ENCODE measurements around the gene CXCL8. TPM values are rescaled to one million over a fixed set of nuclear protein-coding genes. Genes with fewer than 3 reads are reported as not detected.

The CXCL8 gene
- total RNA-seq, 4 donors from 2014 or later, result 0.62 to 1.9 (median 1.2) TPM; not detected in 1

DNA sequence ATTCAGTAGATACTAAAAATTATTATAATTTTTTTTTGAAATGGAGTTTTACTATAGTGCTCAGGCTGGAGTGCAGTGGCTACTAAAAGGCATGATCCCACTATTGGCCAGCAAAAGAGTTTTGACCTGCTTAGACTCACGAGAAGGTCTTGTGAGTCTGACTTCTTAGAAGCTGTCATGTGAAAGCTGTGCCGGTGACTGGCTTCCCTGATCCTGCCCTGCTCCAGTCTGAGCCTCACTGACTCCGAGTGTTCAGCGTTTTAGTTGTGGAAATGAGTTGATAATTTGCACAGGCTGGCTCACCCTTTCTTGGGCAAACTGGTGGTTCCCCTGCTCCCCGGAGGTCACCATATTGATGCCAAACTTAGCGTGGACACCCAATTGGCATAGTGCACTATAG lies 16.4 kb upstream of the CXCL8 start:
- no peak for ATAC-seq
- 83 to 89% methylated on average over 2 to 5 of the region's 6 CpGs for WGBS, 2 donors (ENCODE audit: low coverage in 1 of 2)
- H3K9me3 ChIP-seq, result no peaks in the 10 kb centered on the region
- no peak overlapping the region for H3K27ac ChIP-seq
- H3K36me3 ChIP-seq, result no peaks in the 10 kb centered on the region
- H3K4me1 ChIP-seq, result no peaks in the 10 kb centered on the region
- TF ChIP-seq, protein P1, sequence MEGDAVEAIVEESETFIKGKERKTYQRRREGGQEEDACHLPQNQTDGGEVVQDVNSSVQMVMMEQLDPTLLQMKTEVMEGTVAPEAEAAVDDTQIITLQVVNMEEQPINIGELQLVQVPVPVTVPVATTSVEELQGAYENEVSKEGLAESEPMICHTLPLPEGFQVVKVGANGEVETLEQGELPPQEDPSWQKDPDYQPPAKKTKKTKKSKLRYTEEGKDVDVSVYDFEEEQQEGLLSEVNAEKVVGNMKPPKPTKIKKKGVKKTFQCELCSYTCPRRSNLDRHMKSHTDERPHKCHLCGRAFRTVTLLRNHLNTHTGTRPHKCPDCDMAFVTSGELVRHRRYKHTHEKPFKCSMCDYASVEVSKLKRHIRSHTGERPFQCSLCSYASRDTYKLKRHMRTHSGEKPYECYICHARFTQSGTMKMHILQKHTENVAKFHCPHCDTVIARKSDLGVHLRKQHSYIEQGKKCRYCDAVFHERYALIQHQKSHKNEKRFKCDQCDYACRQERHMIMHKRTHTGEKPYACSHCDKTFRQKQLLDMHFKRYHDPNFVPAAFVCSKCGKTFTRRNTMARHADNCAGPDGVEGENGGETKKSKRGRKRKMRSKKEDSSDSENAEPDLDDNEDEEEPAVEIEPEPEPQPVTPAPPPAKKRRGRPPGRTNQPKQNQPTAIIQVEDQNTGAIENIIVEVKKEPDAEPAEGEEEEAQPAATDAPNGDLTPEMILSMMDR (IDR thresholded peaks at IDR 0.05), result no peak
- TF ChIP-seq EP300 (IDR thresholded peaks at IDR 0.05) (no peak), POLR2A (IDR thresholded peaks at IDR 0.05) (no peak), POLR2AphosphoS5 (IDR thresholded peaks at IDR 0.05) (no peak)
- no peaks in the 10 kb centered on the region for H3K27me3 ChIP-seq
- no peak overlapping the region for H3K4me3 ChIP-seq

DNA sequence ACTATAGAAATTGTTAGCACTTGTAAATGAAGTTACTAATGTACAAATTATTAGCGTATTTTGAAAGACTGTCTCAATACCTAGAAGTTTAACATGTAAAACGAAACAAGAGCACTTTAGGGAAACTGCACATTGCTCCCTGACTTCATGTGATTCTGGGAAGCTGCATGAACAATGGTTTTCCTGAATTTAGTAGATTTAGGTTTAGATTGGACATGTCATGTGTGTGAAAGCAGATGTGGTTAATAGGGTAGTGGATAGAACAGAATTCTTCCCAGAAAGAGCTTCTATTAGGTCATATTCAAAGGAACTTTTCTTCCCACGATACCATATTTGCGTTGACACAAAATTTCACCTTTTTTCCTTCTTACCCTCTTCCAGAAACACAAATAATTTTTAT lies 14.9 kb upstream of the CXCL8 start:
- Histone ChIP-seq H3K36me3 (no peaks in the 10 kb centered on the region), H3K27me3 (no peaks in the 10 kb centered on the region), H3K9me3 (no peaks in the 10 kb centered on the region), H3K4me3 (no peak overlapping the region), H3K27ac (no peak overlapping the region), H3K4me1 (no peaks in the 10 kb centered on the region)
- WGBS, 2 donors (ENCODE audit: low coverage in 1 of 2), result 89 to 100% methylated on average over 4 of the region's 4 CpGs
- TF ChIP-seq EP300 (IDR thresholded peaks at IDR 0.05) (no peak), POLR2AphosphoS5 (IDR thresholded peaks at IDR 0.05) (no peak)
- no peak for ATAC-seq

DNA sequence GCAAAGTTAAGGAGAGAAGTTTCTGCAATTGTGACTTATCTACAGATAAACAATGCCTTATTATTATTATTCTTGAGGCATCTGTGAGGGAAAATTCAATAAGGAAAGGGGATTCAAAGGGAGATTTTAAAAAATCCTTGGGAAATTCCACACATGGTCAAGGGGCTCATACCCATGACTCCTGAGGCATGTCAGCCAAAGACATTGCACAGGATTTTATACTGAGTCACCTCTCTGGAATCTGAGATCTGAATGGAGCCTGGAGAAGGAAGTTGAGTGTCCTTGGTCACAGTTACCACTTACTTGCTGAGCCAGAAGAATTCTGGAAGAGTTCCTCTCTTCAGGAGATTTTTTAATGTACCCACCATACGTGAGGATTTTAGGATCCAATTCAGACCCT lies 14.4 kb upstream of the CXCL8 start:
- H3K4me3 ChIP-seq, result no peak overlapping the region
- H3K27me3 ChIP-seq, result no peaks in the 10 kb centered on the region
- peak; percentile 71 for ATAC-seq
- H3K27ac ChIP-seq, result no peak overlapping the region
- no peak for TF ChIP-seq POLR2AphosphoS5 (IDR thresholded peaks at IDR 0.05)
- no peak for TF ChIP-seq POLR2A (IDR thresholded peaks at IDR 0.05)
- no peak for TF ChIP-seq EP300 (IDR thresholded peaks at IDR 0.05)
- TF ChIP-seq, protein P1 (IDR thresholded peaks at IDR 0.05), result no peak
- H3K9me3 ChIP-seq, result no peaks in the 10 kb centered on the region
- WGBS, 2 donors (ENCODE audit: low coverage in 1 of 2), result 27 to 63% methylated on average over 1 of the region's 1 CpG
- H3K36me3 ChIP-seq, result no peaks in the 10 kb centered on the region
- H3K4me1 ChIP-seq, result no peaks in the 10 kb centered on the region

DNA sequence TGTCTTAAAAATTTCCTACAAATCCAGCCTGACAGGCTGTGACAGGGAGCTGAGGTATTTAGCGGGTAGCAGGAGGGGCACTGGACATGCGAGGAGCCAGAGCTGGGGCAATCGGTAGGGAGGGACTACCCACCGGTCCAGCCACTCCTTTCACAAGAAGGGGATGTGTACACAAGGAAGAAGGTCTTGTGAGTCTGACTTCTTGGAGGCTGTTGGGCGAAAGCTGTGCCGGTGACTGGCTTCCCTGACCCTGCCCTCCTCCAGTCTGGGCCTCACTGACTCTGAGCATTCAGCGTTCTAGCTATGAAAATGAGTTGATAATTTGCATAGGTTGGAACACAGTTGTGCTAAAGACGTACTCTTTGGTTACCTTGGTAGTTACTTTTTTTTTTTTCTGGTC lies 12.7 kb upstream of the CXCL8 start:
- Histone ChIP-seq H3K36me3 (no peaks in the 10 kb centered on the region), H3K4me3 (no peak overlapping the region), H3K9me3 (no peaks in the 10 kb centered on the region), H3K27me3 (no peaks in the 10 kb centered on the region), H3K4me1 (no peaks in the 10 kb centered on the region), H3K27ac (no peak overlapping the region)
- ATAC-seq, result no peak
- no peak for TF ChIP-seq EP300 (IDR thresholded peaks at IDR 0.05)
- TF ChIP-seq, protein P1 (IDR thresholded peaks at IDR 0.05), result no peak
- WGBS, 2 donors (ENCODE audit: low coverage in 1 of 2), result 87 to 98% methylated on average over 6 to 7 of the region's 8 CpGs

DNA sequence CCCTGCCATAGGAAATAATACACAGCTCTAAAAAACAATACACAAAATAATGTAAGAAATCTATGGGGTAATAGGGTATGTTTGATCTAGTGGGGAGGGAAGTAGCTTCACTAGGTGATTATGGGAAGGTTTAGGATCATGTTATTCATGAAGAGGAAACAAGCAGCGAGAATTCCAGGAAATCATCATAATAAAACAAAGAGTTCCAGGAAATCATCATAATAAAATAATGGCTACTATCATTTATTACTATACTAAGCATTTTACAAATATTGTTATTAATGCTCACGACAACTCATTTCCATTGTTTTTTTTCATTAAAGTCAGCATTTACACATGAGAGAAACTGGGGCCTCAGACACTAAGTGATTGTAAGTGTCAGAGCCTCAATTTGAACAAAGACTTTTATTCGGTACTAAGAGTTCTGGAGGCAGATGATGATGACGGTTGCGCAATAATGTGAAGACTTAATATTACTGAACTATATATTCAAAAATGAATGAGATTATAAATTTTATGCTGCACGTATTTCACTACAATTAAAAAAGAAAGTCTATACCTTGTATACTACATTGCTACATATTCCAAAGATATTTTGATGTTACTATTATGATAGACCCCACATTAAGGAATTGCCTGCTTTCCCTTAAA lies 12.2 kb upstream of the CXCL8 start:
- no peak for ATAC-seq
- TF ChIP-seq POLR2AphosphoS5 (IDR thresholded peaks at IDR 0.05), result no peak
- no peak for TF ChIP-seq EP300 (IDR thresholded peaks at IDR 0.05)
- TF ChIP-seq, protein P1 (IDR thresholded peaks at IDR 0.05), result no peak
- no peak for TF ChIP-seq POLR2A (IDR thresholded peaks at IDR 0.05)
- 84 to 90% methylated on average over 6 of the region's 6 CpGs for WGBS, 2 donors (ENCODE audit: low coverage in 1 of 2)
- Histone ChIP-seq H3K4me3 (no peak overlapping the region), H3K27me3 (no peaks in the 10 kb centered on the region), H3K4me1 (no peaks in the 10 kb centered on the region), H3K9me3 (no peaks in the 10 kb centered on the region), H3K27ac (no peak overlapping the region), H3K36me3 (no peaks in the 10 kb centered on the region)

Data from gastroesophageal sphincter (tissue), 4 donors.